Activated naive CD8-positive, alpha-beta T cell treated with anti-CD3 and anti-CD28 coated beads for 36 hours (primary cell): Measurements from ENCODE around the gene CFAP299. TPM values are rescaled to one million over a fixed set of nuclear protein-coding genes. Genes with fewer than 3 reads are reported as not detected.
A peak's percentile ranks its signal among the peaks of the same experiment; 100 is the strongest.

Experiments used
- DNase-seq: peaks from one replicate; pipeline ENCODE4 v3.0.0; 2021
- H3K27ac Mint-ChIP-seq: one replicate; pipeline ENCODE4 v1.8.0; 2022; ENCODE audit warnings: mild to moderate bottlenecking, moderate library complexity, mixed read lengths
- H3K27me3 Mint-ChIP-seq: one replicate; pipeline ENCODE4 v1.8.0; 2022; ENCODE audit warnings: mild to moderate bottlenecking, mixed read lengths
- H3K36me3 Mint-ChIP-seq: one replicate; pipeline ENCODE4 v1.8.0; 2021; ENCODE audit warnings: mild to moderate bottlenecking, mixed read lengths
- H3K4me1 Mint-ChIP-seq: one replicate; pipeline ENCODE4 v1.8.0; 2021; ENCODE audit warnings: mixed read lengths
- H3K4me3 Mint-ChIP-seq: one replicate; pipeline ENCODE4 v1.8.0; 2022; ENCODE audit warnings: mild to moderate bottlenecking, moderate library complexity, mixed read lengths
- H3K9me3 Mint-ChIP-seq: one replicate; pipeline ENCODE4 v1.8.0; 2022; ENCODE audit warnings: mixed read lengths
- total RNA-seq, 2 experiments: library from RNA; stranded (reverse); gene quantifications; one replicate each; pipeline ENCODE4 v1.2.3, GENCODE V29; 2021

The CFAP299 gene
- total RNA-seq, 2 experiments from 2014 or later, result not detected

DNA sequence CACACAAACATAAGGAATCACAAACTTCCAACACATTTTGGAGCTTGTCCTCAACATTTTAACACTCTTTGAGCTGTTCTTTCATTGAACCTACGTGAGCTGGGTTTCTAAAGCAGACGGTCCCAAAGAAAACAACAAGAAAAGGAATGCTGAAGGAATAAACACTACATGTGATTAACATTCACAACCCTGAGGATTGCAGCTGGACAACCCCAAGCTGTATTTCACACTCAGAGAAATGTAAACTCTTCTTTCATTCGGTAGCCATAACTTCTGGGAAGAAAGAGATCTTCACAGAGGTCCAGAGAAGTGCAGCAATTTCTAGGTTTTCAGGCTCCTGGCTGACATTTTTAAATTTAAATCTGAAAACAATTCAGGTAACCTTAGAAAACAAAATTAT, 130.2 kb downstream of the CFAP299 start:
- peaks cover 9% of the 10 kb centered on the region for H3K9me3 Mint-ChIP-seq
- no peak overlapping the region for H3K4me3 Mint-ChIP-seq
- H3K27ac Mint-ChIP-seq, result no peak overlapping the region
- DNase-seq, result no peak
- H3K36me3 Mint-ChIP-seq, result peaks cover 2% of the 10 kb centered on the region
- H3K4me1 Mint-ChIP-seq, result peaks cover 13% of the 10 kb centered on the region
- H3K27me3 Mint-ChIP-seq, result no peaks in the 10 kb centered on the region

DNA sequence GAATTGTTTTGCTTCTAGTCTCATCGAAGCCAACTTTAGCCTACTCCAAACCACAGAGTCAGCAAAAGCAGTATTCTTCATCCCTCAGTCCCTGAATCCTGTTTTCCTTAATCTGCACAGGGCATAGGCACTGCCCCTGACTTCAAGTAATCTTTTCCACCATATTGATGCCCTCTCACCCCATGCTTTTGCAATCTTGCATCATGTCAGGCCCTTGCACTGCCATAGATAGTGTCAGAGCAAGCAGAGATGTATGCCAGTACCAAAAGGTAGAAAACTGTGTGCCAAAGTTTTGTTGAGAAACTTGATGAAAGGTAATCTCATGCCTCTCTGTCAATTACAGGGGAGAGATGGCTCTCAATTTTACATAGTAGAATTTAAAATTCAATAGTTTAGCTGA, 131.1 kb downstream of the CFAP299 start:
- DNase-seq, result no peak
- Mint-ChIP-seq H3K4me1 (peaks cover 13% of the 10 kb centered on the region), H3K9me3 (peaks cover 9% of the 10 kb centered on the region), H3K36me3 (peaks cover 2% of the 10 kb centered on the region), H3K27me3 (no peaks in the 10 kb centered on the region), H3K4me3 (no peak overlapping the region), H3K27ac (no peak overlapping the region)

DNA sequence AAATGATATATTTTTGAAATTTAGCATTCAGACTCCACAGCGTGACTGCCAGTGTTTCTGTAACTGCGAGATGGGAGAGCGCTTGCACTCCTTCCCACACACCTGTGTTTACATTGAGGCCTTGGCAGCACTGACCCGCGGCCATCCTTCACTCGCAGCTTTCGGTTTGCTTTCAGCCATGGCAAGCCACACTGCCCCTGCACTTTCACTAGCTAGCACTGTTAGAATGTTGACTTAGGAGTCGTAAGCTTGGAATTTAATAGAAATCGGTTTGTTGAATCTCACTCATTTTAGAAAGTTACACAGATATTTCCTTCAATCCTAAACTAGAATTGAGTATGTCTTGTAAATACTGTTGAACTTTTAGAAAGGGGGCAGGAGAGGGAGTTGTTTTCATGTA, 136.2 kb downstream of the CFAP299 start:
- DNase-seq, result no peak
- H3K4me1 Mint-ChIP-seq, result peaks cover 9% of the 10 kb centered on the region
- H3K36me3 Mint-ChIP-seq, result no peaks in the 10 kb centered on the region
- no peak overlapping the region for H3K27ac Mint-ChIP-seq
- no peaks in the 10 kb centered on the region for H3K27me3 Mint-ChIP-seq
- peaks cover 6% of the 10 kb centered on the region for H3K9me3 Mint-ChIP-seq
- no peak overlapping the region for H3K4me3 Mint-ChIP-seq

DNA sequence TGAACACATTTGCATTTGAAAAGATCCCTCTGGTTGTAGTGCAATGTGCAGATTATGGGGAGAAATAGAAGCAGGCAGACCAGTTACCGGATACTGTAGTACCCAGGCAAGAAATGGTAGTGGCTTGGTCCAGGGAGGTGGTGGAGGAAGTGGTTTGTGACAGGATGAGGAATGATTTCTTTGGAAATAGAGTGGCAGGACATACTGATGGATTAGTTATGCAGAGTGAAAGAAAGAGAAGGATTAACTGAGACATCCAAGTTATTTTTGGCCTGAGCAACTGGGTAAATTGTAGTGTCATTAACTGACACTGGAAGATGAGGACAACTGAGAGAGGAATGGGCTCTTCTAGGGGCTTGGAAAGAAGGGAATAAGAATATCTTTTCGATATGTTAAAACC, 139.7 kb downstream of the CFAP299 start:
- Mint-ChIP-seq H3K27ac (no peak overlapping the region), H3K4me1 (peaks cover 8% of the 10 kb centered on the region), H3K27me3 (no peaks in the 10 kb centered on the region), H3K9me3 (peaks cover 12% of the 10 kb centered on the region), H3K4me3 (no peak overlapping the region), H3K36me3 (peaks cover 2% of the 10 kb centered on the region)
- DNase-seq, result no peak

DNA sequence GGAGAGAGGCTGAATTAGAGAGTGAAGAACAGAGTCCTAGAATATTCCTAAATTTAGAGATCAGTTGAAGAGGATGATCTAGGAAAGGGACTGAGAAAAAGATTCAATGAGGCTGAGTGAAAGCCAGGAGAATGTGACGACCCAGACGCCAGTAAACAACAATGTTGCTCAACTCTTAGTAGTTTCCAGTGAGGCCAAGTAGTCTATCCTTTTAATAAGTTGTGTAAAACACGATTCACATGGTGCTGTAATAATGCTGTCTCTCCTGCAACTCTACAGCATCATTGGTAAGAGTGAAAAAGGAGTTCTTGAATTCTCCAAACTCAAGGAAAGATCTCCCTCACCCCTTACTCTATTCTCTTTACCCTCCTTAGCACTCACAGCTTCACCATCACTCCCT, 140.3 kb downstream of the CFAP299 start:
- peaks cover 8% of the 10 kb centered on the region for H3K4me1 Mint-ChIP-seq
- peaks cover 2% of the 10 kb centered on the region for H3K36me3 Mint-ChIP-seq
- H3K27me3 Mint-ChIP-seq, result no peaks in the 10 kb centered on the region
- no peak overlapping the region for H3K27ac Mint-ChIP-seq
- peaks cover 10% of the 10 kb centered on the region for H3K9me3 Mint-ChIP-seq
- no peak overlapping the region for H3K4me3 Mint-ChIP-seq
- DNase-seq, result no peak

DNA sequence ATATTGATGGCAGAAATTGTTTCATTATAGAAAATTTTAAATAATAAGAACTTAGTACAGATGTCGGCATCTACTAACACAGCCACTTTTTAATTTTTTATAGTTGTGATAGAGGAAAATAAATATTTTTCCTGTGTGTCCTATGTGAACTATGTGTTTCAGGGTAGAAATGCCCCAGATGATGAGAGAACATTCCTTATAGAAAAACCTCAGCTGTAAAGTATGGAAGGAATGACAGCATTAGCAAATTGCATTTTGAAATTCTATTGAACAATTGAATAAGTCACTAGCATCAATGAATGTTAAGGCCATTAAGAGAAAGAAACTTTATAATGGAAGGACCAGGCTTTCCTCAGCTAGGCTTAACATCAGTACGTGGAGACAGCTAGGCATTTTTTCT, 149.2 kb downstream of the CFAP299 start:
- H3K36me3 Mint-ChIP-seq, result no peaks in the 10 kb centered on the region
- no peak overlapping the region for H3K27ac Mint-ChIP-seq
- DNase-seq, result no peak
- H3K4me1 Mint-ChIP-seq, result no peaks in the 10 kb centered on the region
- no peak overlapping the region for H3K4me3 Mint-ChIP-seq
- no peaks in the 10 kb centered on the region for H3K27me3 Mint-ChIP-seq
- peaks cover 6% of the 10 kb centered on the region for H3K9me3 Mint-ChIP-seq

DNA sequence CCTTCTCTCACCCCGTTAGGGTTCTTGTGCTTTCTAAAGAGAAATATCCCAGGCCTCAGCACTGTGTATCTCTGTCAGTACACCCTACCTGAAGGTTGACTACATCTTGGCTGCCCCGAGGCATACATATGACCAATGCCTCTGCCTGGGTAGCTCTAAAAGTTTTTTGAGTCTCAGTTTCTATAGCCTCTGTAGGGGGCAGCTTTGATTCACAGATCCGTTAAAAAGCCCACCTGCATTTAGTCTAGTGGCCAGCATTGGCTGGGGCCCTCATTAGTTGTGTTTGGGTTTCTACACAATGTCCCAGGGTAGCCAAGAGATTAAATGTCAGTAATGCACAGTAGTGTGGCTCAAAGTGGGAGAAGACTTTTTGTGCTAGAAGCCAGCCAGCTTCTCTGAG, 151.1 kb downstream of the CFAP299 start:
- Mint-ChIP-seq H3K4me1 (peaks cover 3% of the 10 kb centered on the region), H3K9me3 (peaks cover 11% of the 10 kb centered on the region), H3K27ac (no peak overlapping the region), H3K4me3 (no peak overlapping the region), H3K36me3 (no peaks in the 10 kb centered on the region), H3K27me3 (no peaks in the 10 kb centered on the region)
- no peak for DNase-seq

DNA sequence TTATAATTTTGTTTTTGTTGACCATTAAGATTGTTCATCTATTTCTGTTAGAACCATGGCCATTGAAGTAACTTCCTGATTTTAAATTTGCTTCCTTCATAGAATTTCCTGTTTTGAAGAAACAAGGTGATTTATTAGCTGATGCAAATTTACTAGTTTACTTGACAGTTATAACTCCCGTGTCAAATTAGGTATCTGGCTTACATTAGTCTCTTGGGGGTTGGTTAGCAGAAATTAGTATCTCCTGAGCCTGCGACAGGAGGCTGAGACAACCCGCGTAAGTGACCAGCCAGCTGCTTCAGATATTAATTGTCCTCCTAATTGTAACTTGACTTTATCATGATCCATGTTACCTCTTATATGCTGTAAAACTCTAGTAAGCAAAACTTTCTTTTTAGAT, 154.3 kb downstream of the CFAP299 start:
- no peak for DNase-seq
- H3K36me3 Mint-ChIP-seq, result peaks cover 18% of the 10 kb centered on the region
- H3K9me3 Mint-ChIP-seq, result peaks cover 26% of the 10 kb centered on the region
- no peaks in the 10 kb centered on the region for H3K27me3 Mint-ChIP-seq
- H3K4me3 Mint-ChIP-seq, result no peak overlapping the region
- H3K27ac Mint-ChIP-seq, result no peak overlapping the region
- H3K4me1 Mint-ChIP-seq, result peaks cover 24% of the 10 kb centered on the region

DNA sequence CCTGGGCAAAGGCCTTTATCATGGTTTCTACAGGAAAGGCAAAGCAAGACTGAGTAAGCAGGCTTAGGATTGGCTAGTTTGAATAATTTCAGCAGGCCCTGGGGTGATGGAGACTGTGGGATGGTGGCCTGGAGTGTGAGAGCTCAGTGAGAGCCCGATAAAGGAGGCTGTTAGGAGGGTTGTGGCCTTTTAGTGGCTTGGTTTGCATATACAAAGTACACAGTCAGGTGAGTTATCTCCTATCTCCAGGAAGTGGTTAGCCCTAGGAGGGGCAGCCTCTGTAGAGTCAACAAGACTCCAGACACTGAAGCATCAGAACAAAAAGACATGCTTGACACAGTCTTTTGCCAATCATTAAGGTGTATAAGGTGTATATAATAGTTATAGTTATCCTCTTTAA, 157.2 kb downstream of the CFAP299 start:
- DNase-seq, result no peak
- H3K27me3 Mint-ChIP-seq, result no peaks in the 10 kb centered on the region
- peaks cover 24% of the 10 kb centered on the region for H3K4me1 Mint-ChIP-seq
- no peak overlapping the region for H3K4me3 Mint-ChIP-seq
- H3K36me3 Mint-ChIP-seq, result peaks cover 31% of the 10 kb centered on the region
- H3K9me3 Mint-ChIP-seq, result peaks cover 41% of the 10 kb centered on the region
- peak overlapping the region; percentile 59 for H3K27ac Mint-ChIP-seq

DNA sequence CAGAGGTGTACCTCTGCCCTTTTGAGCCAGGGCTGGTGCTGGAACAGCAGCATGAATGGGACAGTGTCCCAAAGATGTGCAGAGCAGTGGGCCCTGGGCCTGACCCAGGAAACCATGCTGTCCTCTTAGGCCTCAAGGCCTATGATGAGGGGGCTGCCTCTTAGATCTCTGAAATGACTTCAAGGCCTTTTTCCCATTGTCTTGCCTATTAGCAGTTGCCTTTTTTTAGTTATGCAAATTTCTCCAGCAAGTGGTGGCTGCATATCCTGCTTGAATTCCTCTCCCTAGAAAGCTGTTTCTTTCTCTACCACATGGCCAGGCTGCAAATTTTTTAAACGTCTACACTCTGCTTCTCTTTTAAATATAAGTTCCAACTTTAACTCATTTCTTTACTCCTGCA, 160.3 kb downstream of the CFAP299 start:
- DNase-seq, result no peak
- H3K36me3 Mint-ChIP-seq, result peaks cover 46% of the 10 kb centered on the region
- no peaks in the 10 kb centered on the region for H3K27me3 Mint-ChIP-seq
- peaks cover 30% of the 10 kb centered on the region for H3K4me1 Mint-ChIP-seq
- peaks cover 42% of the 10 kb centered on the region for H3K9me3 Mint-ChIP-seq
- no peak overlapping the region for H3K4me3 Mint-ChIP-seq
- H3K27ac Mint-ChIP-seq, result no peak overlapping the region

DNA sequence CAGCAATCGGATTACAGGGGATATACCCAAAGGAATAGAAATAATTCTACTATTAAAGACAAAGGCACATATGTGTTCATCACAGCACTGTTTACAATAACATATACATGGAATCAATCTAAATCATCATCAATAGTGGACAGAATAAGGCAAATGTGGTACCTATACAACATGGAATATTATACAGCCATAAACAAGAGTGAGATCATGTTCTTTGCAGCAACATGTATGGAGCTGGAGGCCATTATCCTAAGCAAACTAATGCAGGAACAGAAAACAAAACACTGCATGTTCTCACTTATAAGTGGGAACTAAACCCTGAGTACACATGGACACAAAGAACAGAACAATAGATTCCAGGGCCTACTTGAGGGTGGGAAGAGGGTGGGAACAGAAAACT, 163.2 kb downstream of the CFAP299 start:
- peaks cover 32% of the 10 kb centered on the region for H3K9me3 Mint-ChIP-seq
- no peak overlapping the region for H3K27ac Mint-ChIP-seq
- no peaks in the 10 kb centered on the region for H3K27me3 Mint-ChIP-seq
- peaks cover 25% of the 10 kb centered on the region for H3K4me1 Mint-ChIP-seq
- no peak for DNase-seq
- H3K4me3 Mint-ChIP-seq, result no peak overlapping the region
- peaks cover 36% of the 10 kb centered on the region for H3K36me3 Mint-ChIP-seq

DNA sequence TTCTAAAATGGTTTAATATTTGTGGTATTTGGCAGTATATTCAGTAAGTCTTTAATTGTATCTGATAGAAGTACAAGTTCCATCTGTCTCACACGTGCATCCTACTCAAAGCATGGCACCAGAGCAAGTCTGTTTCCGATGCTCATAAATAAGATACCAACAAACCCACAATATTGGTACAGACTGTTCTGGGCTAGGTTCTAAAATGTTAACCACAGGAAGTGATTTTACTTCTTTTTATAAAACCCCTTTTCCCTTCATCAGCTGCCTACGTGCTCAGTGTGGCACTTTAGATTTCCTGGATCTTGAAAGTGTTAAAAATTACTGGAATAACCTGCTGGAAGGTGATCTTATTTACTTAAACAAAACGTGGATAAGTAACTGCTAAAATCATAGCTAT, 165.1 kb downstream of the CFAP299 start:
- no peaks in the 10 kb centered on the region for H3K27me3 Mint-ChIP-seq
- H3K4me1 Mint-ChIP-seq, result peaks cover 26% of the 10 kb centered on the region
- peak overlapping the region; percentile 69 for H3K27ac Mint-ChIP-seq
- peak overlapping the region; percentile 30 for H3K4me3 Mint-ChIP-seq
- peaks cover 36% of the 10 kb centered on the region for H3K36me3 Mint-ChIP-seq
- no peak for DNase-seq
- H3K9me3 Mint-ChIP-seq, result peaks cover 32% of the 10 kb centered on the region

DNA sequence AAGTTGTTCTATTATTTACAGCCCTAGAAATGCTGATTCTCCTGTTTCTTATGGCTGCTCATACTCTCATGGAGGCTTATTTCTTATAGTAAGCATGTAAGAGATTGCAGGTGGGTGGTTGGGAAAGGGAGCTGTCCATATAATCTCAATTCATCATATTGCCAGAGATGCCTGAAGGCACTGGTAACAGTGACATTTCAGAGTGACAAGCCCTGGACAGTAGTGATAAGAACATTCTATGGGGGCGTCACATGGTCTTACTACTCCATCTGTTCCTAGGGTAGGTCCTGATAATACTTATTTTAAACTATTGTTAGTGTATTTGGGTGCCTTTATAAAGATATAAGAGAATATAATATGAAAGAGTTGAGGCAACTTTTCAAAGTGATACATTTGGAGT, 171.5 kb downstream of the CFAP299 start:
- Mint-ChIP-seq H3K9me3 (peaks cover 5% of the 10 kb centered on the region), H3K27me3 (no peaks in the 10 kb centered on the region), H3K27ac (no peak overlapping the region), H3K36me3 (peaks cover 10% of the 10 kb centered on the region), H3K4me1 (peaks cover 34% of the 10 kb centered on the region), H3K4me3 (no peak overlapping the region)
- no peak for DNase-seq

DNA sequence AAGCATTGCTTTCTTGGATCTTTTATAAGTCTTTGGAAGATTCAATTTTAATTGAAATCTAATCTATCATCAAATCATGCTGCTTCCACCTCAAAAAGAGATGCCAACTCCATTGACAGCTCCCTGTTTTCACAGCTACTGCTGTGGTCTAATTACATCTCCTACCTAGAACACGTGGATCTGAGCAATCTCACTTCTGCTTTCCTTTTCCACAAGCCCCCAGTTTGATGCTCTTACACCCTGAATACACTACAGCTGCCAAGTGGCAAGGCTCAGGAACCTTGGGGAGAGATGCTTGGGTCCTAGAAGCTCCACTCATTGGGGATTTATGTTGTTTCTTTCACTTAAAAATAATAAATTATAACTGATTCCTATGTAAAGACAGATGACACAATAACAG, 172.0 kb downstream of the CFAP299 start:
- Mint-ChIP-seq H3K36me3 (peaks cover 10% of the 10 kb centered on the region), H3K27ac (no peak overlapping the region), H3K4me1 (peaks cover 33% of the 10 kb centered on the region), H3K27me3 (no peaks in the 10 kb centered on the region), H3K9me3 (peaks cover 5% of the 10 kb centered on the region), H3K4me3 (no peak overlapping the region)
- no peak for DNase-seq

DNA sequence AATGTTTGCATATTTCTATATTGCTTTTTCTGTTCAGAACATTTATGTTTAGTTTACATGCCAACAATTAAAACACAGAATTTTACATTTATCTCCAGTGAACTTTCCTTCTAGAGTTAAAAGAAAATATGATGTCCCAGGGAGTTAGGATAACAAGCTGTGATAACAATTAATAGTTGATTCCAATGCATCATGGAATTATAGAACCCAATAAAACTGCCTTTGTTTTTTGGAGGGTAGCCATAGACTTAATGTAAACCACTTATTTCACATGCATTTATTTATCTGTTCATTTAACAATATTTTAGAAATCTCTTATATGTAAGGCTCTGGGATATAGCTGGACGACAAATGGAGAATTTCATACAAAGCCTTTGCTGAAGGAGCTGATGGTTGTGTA, 180.0 kb downstream of the CFAP299 start:
- Mint-ChIP-seq H3K4me3 (no peak overlapping the region), H3K27me3 (no peaks in the 10 kb centered on the region), H3K27ac (no peak overlapping the region), H3K9me3 (peaks cover 1% of the 10 kb centered on the region), H3K4me1 (peaks cover 3% of the 10 kb centered on the region), H3K36me3 (no peaks in the 10 kb centered on the region)
- no peak for DNase-seq

DNA sequence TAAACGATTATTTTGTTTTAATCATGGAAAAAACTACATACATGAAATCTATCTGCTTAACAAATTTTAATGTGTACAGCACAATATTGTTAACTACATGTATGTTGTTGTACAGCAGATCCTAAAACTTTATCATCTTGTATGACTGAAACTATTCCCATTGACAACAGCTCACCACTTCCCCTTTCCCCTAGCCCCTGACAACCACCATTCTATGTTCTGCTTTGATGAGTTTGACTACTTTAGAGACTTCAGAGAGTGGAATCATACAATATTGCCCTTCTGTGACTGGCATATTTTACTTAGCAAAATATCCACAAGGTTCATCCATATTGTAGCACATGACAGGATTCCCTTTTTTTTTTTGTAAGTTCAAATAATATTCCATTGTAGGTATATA, 185.9 kb downstream of the CFAP299 start:
- DNase-seq, result no peak
- H3K36me3 Mint-ChIP-seq, result peaks cover 3% of the 10 kb centered on the region
- H3K9me3 Mint-ChIP-seq, result peaks cover 4% of the 10 kb centered on the region
- no peaks in the 10 kb centered on the region for H3K27me3 Mint-ChIP-seq
- no peaks in the 10 kb centered on the region for H3K4me1 Mint-ChIP-seq
- H3K27ac Mint-ChIP-seq, result no peak overlapping the region
- no peak overlapping the region for H3K4me3 Mint-ChIP-seq

DNA sequence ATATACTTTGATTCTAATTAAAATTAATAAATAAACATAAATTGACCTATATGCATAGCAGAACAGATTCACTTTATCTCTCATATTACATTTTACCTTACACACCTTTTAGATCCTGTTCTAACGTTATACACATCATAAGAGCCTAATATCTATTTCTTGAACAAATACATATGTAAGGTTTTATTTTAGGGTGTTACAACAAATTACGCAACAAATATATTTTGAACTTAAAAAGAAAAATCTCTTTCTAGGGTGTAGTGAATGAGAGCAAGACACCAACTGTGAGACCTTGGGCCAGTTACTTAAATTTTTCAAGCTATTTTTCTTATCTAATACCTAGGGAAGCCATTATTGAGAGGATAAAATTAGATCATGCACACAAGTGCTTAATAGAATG, 191.2 kb downstream of the CFAP299 start:
- H3K4me1 Mint-ChIP-seq, result no peaks in the 10 kb centered on the region
- peaks cover 3% of the 10 kb centered on the region for H3K36me3 Mint-ChIP-seq
- H3K9me3 Mint-ChIP-seq, result peaks cover 4% of the 10 kb centered on the region
- no peak overlapping the region for H3K27ac Mint-ChIP-seq
- no peak for DNase-seq
- no peaks in the 10 kb centered on the region for H3K27me3 Mint-ChIP-seq
- H3K4me3 Mint-ChIP-seq, result no peak overlapping the region
